Uterine smooth muscle cell (primary cell): ENCODE data around the gene ST6GALNAC4. TPM values are rescaled to one million over a fixed set of nuclear protein-coding genes. Genes with fewer than 3 reads are reported as not detected.

Experiments used
- total RNA-seq: library from RNA; depleted of rRNA; stranded (reverse); fragments of >200 nt; gene quantifications from 2 replicates; pipeline ENCODE4 v1.2.3, GENCODE V29; 2014

Gene ST6GALNAC4
- 19.5 and 21.9 TPM in 2 replicates for total RNA-seq

GRCh38 chr9:127916720-127917581 lies at the start of gene ST6GALNAC4:
Gene ST6GALNAC4 (minus strand): TSS chr9:127917041. CDS start chr9:127916419, 622 bp downstream.

GRCh38 chr9:127937388-127938297 lies 20.8 kb upstream of the ST6GALNAC4 start, which contains the start of gene DPM2:
Gene DPM2 (minus strand): TSS chr9:127937854. CDS start chr9:127937820, 34 bp downstream.

GRCh38 chr9:127930231-127931091 lies 13.6 kb upstream of the ST6GALNAC4 start, which contains the start of gene PIP5KL1:
Gene PIP5KL1 (minus strand): TSS chr9:127930777. CDS start chr9:127930752, 25 bp downstream.

GRCh38 chr9:127899128-127899943 lies 17.5 kb downstream of the ST6GALNAC4 start, which contains the start of gene ST6GALNAC6:
Gene ST6GALNAC6 (minus strand): TSS chr9:127899603. CDS start chr9:127897981, 1,622 bp downstream.

GRCh38 chr9:127877566-127877998 lies 39.3 kb downstream of the ST6GALNAC4 start, which contains the start of gene AK1:
Gene AK1 (minus strand): TSS chr9:127877675. CDS start chr9:127874617, 3,058 bp downstream.

Other genes starting within 250 kb of the ST6GALNAC4 start
- gene CFAP157, start 210.1 kb downstream of the ST6GALNAC4 start, total RNA-seq: under 0.01 TPM in 1 of 2 replicates, not detected in the other
- gene PTRH1, start 201.4 kb downstream of the ST6GALNAC4 start, total RNA-seq: 19.7 and 21.7 TPM in 2 replicates
- 0.11 TPM in 1 of 2 replicates, not detected in the other for gene TTC16, start 201.0 kb downstream of the ST6GALNAC4 start, total RNA-seq
- 2.6 and 2.7 TPM in 2 replicates for gene TOR2A, start 181.7 kb downstream of the ST6GALNAC4 start, total RNA-seq
- gene SH2D3C, start 138.4 kb downstream of the ST6GALNAC4 start, total RNA-seq: 0.11 and 0.25 TPM in 2 replicates
- gene CDK9, start 131.0 kb downstream of the ST6GALNAC4 start, total RNA-seq: 44.3 and 46.0 TPM in 2 replicates
- 62.2 and 69.2 TPM in 2 replicates for gene FPGS, start 114.2 kb downstream of the ST6GALNAC4 start, total RNA-seq
- 5.8 and 7.1 TPM in 2 replicates for gene ENG, start 62.4 kb downstream of the ST6GALNAC4 start, total RNA-seq
- gene AK1, start 39.4 kb downstream of the ST6GALNAC4 start, total RNA-seq: 15.1 and 15.2 TPM in 2 replicates
- 26.1 and 29.6 TPM in 2 replicates for gene ST6GALNAC6, start 17.4 kb downstream of the ST6GALNAC4 start, total RNA-seq
- 1.2 and 3.1 TPM in 2 replicates for gene PIP5KL1, start 13.7 kb upstream of the ST6GALNAC4 start, total RNA-seq
- gene DPM2, start 20.8 kb upstream of the ST6GALNAC4 start, total RNA-seq: 13.0 and 14.3 TPM in 2 replicates
- 10.2 and 15.0 TPM in 2 replicates for gene EEIG1, start 63.9 kb upstream of the ST6GALNAC4 start, total RNA-seq
- gene NAIF1, start 150.3 kb upstream of the ST6GALNAC4 start, total RNA-seq: 10.5 and 11.1 TPM in 2 replicates
- gene SLC25A25, start 151.2 kb upstream of the ST6GALNAC4 start, total RNA-seq: 49.7 and 55.6 TPM in 2 replicates
- 55.0 and 82.1 TPM in 2 replicates for gene PTGES2, start 210.7 kb upstream of the ST6GALNAC4 start, total RNA-seq
- gene LCN2, start 232.4 kb upstream of the ST6GALNAC4 start, total RNA-seq: not detected in 2 replicates
- gene BBLN, start 243.2 kb upstream of the ST6GALNAC4 start, total RNA-seq: 23.0 and 35.4 TPM in 2 replicates